ENCODE data around the gene CHST11.

Gene CHST11

GRCh38 chr12:104456417-104456949 is at the start of gene CHST11:
Gene CHST11 (plus strand): TSS chr12:104456948.
- Histone ChIP-seq H3K27ac (ENCODE audit: low read length) (peak within 1 kb of the TSS; percentile 84), H3K4me1 (ENCODE audit: control insufficient read depth in 1 of 2, insufficient read depth in 2 of 2, low read length in 2 of 2) (peaks cover 0 to 4% of the 10 kb centered on the region in 2 donors), H3K4me3 (ENCODE audit: low read depth in 1 of 2, low read length in 2 of 2) (peak within 1 kb of the TSS; percentile 73 to 97), H3K36me3 (ENCODE audit: control insufficient read depth in 1 of 2, insufficient read depth in 2 of 2, low read length in 2 of 2) (no peaks in the 10 kb centered on the region), H3K27me3 (ENCODE audit: low read depth, low read length) (no peaks in the 10 kb centered on the region), H3K9me3 (ENCODE audit: control insufficient read depth in 1 of 2, low read length in 2 of 2) (no peaks in the 10 kb centered on the region)

GRCh38 chr12:104407438-104407837 is 49.3 kb upstream of the CHST11 start:
- Histone ChIP-seq H3K36me3 (ENCODE audit: control insufficient read depth in 1 of 2, insufficient read depth in 2 of 2, low read length in 2 of 2) (no peaks in the 10 kb centered on the region), H3K27me3 (ENCODE audit: low read depth, low read length) (no peaks in the 10 kb centered on the region), H3K4me3 (ENCODE audit: low read depth in 1 of 2, low read length in 2 of 2) (no peak overlapping the region), H3K9me3 (ENCODE audit: control insufficient read depth in 1 of 2, low read length in 2 of 2) (peaks cover 0 to 4% of the 10 kb centered on the region in 2 donors), H3K27ac (ENCODE audit: low read length) (no peak overlapping the region), H3K4me1 (ENCODE audit: control insufficient read depth in 1 of 2, insufficient read depth in 2 of 2, low read length in 2 of 2) (no peaks in the 10 kb centered on the region)

DNA sequence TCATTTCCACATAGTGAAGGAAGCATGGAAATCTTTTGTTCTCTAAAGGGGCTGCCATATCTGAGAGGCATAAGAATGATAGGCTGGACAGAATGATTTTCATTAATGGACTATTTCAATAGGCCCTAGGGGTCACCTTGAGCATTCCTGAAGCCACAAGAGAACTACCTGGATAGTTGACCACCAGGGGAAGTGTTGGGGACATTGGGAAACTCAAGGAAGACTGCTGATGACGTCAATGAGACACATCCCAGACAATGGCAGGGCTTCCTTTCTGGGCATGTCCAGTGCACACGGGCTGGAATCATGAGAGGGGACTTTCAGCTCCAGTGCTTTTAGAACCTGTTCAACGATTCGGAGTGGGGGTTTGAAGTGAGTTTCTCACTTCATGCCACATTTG is 48.8 kb upstream of the CHST11 start:
- no peak overlapping the region for H3K4me3 ChIP-seq (ENCODE audit: low read depth in 1 of 2, low read length in 2 of 2)
- H3K4me1 ChIP-seq (ENCODE audit: control insufficient read depth in 1 of 2, insufficient read depth in 2 of 2, low read length in 2 of 2): no peaks in the 10 kb centered on the region
- peaks cover 0 to 4% of the 10 kb centered on the region in 2 donors for H3K9me3 ChIP-seq (ENCODE audit: control insufficient read depth in 1 of 2, low read length in 2 of 2)
- no peaks in the 10 kb centered on the region for H3K27me3 ChIP-seq (ENCODE audit: low read depth, low read length)
- H3K27ac ChIP-seq (ENCODE audit: low read length): no peak overlapping the region
- H3K36me3 ChIP-seq (ENCODE audit: control insufficient read depth in 1 of 2, insufficient read depth in 2 of 2, low read length in 2 of 2): no peaks in the 10 kb centered on the region

DNA sequence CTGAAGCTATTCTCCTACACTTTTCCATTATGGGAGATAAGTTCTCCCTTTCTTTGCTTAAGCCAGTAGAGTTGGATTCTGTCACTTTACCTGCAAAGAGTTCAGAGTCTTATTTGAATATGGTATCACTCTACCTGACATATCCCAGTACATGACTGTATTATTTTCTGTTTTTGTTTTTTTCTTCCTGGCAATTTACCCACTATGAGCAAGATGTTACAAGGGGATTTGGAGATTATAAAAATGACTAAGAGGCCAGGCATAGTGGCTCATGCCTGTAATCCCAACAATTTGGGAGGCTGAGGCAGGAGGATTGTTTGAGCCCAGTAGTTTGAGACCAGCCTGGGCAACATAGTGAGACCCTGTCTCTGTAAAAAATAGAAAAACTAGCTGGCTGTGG is 46.4 kb upstream of the CHST11 start:
- no peaks in the 10 kb centered on the region for H3K36me3 ChIP-seq (ENCODE audit: control insufficient read depth in 1 of 2, insufficient read depth in 2 of 2, low read length in 2 of 2)
- peaks cover 0 to 4% of the 10 kb centered on the region in 2 donors for H3K9me3 ChIP-seq (ENCODE audit: control insufficient read depth in 1 of 2, low read length in 2 of 2)
- no peak overlapping the region for H3K4me3 ChIP-seq (ENCODE audit: low read depth in 1 of 2, low read length in 2 of 2)
- H3K4me1 ChIP-seq (ENCODE audit: control insufficient read depth in 1 of 2, insufficient read depth in 2 of 2, low read length in 2 of 2): no peaks in the 10 kb centered on the region
- no peaks in the 10 kb centered on the region for H3K27me3 ChIP-seq (ENCODE audit: low read depth, low read length)
- no peak overlapping the region for H3K27ac ChIP-seq (ENCODE audit: low read length)

DNA sequence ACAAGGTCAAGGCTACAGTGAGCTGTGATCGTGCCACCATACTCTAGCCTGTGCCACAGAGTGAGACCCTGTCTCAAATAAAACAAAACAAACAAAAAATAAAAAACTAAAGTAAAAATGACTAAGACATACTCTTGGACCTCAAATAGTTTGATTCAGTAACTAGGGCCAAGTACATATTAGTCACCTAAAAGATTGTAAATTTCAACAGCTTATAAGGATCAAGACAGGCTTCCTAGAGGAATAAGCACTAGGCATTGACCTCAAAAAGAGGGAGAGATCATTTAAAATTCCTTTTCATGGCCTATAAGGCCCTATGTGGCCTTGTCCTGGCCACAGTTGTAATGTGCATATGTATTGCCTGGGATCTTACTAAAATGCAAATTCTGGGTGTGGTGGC is 46.0 kb upstream of the CHST11 start:
- H3K4me3 ChIP-seq (ENCODE audit: low read depth in 1 of 2, low read length in 2 of 2): no peak overlapping the region
- H3K27ac ChIP-seq (ENCODE audit: low read length): no peak overlapping the region
- H3K9me3 ChIP-seq (ENCODE audit: control insufficient read depth in 1 of 2, low read length in 2 of 2): peaks cover 0 to 4% of the 10 kb centered on the region in 2 donors
- H3K27me3 ChIP-seq (ENCODE audit: low read depth, low read length): no peaks in the 10 kb centered on the region
- no peaks in the 10 kb centered on the region for H3K36me3 ChIP-seq (ENCODE audit: control insufficient read depth in 1 of 2, insufficient read depth in 2 of 2, low read length in 2 of 2)
- no peaks in the 10 kb centered on the region for H3K4me1 ChIP-seq (ENCODE audit: control insufficient read depth in 1 of 2, insufficient read depth in 2 of 2, low read length in 2 of 2)

GRCh38 chr12:104411826-104412641 is 44.7 kb upstream of the CHST11 start:
- Histone ChIP-seq H3K4me1 (ENCODE audit: control insufficient read depth in 1 of 2, insufficient read depth in 2 of 2, low read length in 2 of 2) (no peaks in the 10 kb centered on the region), H3K9me3 (ENCODE audit: control insufficient read depth in 1 of 2, low read length in 2 of 2) (no peaks in the 10 kb centered on the region), H3K27ac (ENCODE audit: low read length) (no peak overlapping the region), H3K4me3 (ENCODE audit: low read depth in 1 of 2, low read length in 2 of 2) (no peak overlapping the region), H3K27me3 (ENCODE audit: low read depth, low read length) (no peaks in the 10 kb centered on the region), H3K36me3 (ENCODE audit: control insufficient read depth in 1 of 2, insufficient read depth in 2 of 2, low read length in 2 of 2) (no peaks in the 10 kb centered on the region)

GRCh38 chr12:104412681-104413080 is 44.1 kb upstream of the CHST11 start:
- Histone ChIP-seq H3K9me3 (ENCODE audit: control insufficient read depth in 1 of 2, low read length in 2 of 2) (no peaks in the 10 kb centered on the region), H3K27ac (ENCODE audit: low read length) (no peak overlapping the region), H3K4me1 (ENCODE audit: control insufficient read depth in 1 of 2, insufficient read depth in 2 of 2, low read length in 2 of 2) (no peaks in the 10 kb centered on the region), H3K36me3 (ENCODE audit: control insufficient read depth in 1 of 2, insufficient read depth in 2 of 2, low read length in 2 of 2) (no peaks in the 10 kb centered on the region), H3K27me3 (ENCODE audit: low read depth, low read length) (no peaks in the 10 kb centered on the region), H3K4me3 (ENCODE audit: low read depth in 1 of 2, low read length in 2 of 2) (no peak overlapping the region)

DNA sequence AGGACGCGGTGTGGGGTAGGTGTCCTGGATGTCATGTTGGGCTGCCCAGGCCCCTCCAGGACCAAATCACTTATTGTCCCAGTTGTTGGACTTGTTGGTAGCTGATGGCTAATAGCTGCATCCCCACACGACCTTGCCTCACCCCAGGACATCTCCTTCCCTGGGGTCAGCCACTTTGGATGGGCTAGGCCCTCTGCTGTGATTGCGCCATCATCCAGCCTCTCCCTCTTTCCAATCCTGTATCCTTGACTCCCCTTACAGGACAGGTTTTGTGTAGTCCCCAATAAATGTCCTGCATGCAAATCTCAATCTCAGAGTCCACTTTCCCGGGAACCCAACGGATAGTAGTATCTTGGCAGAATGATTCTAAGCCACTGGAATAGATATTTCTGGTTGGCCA is 43.4 kb upstream of the CHST11 start:
- no peaks in the 10 kb centered on the region for H3K36me3 ChIP-seq (ENCODE audit: control insufficient read depth in 1 of 2, insufficient read depth in 2 of 2, low read length in 2 of 2)
- no peaks in the 10 kb centered on the region for H3K9me3 ChIP-seq (ENCODE audit: control insufficient read depth in 1 of 2, low read length in 2 of 2)
- no peak overlapping the region for H3K4me3 ChIP-seq (ENCODE audit: low read depth in 1 of 2, low read length in 2 of 2)
- no peak overlapping the region for H3K27ac ChIP-seq (ENCODE audit: low read length)
- no peaks in the 10 kb centered on the region for H3K27me3 ChIP-seq (ENCODE audit: low read depth, low read length)
- H3K4me1 ChIP-seq (ENCODE audit: control insufficient read depth in 1 of 2, insufficient read depth in 2 of 2, low read length in 2 of 2): no peaks in the 10 kb centered on the region

GRCh38 chr12:104414581-104415341 is 42.0 kb upstream of the CHST11 start:
- H3K4me3 ChIP-seq (ENCODE audit: low read depth in 1 of 2, low read length in 2 of 2): no peak overlapping the region
- no peaks in the 10 kb centered on the region for H3K27me3 ChIP-seq (ENCODE audit: low read depth, low read length)
- no peaks in the 10 kb centered on the region for H3K36me3 ChIP-seq (ENCODE audit: control insufficient read depth in 1 of 2, insufficient read depth in 2 of 2, low read length in 2 of 2)
- H3K9me3 ChIP-seq (ENCODE audit: control insufficient read depth in 1 of 2, low read length in 2 of 2): no peaks in the 10 kb centered on the region
- H3K27ac ChIP-seq (ENCODE audit: low read length): no peak overlapping the region
- no peaks in the 10 kb centered on the region for H3K4me1 ChIP-seq (ENCODE audit: control insufficient read depth in 1 of 2, insufficient read depth in 2 of 2, low read length in 2 of 2)

- H3K4me1 ChIP-seq (ENCODE audit: control insufficient read depth in 1 of 2, insufficient read depth in 2 of 2, low read length in 2 of 2): no peaks in the 10 kb centered on the region
- H3K4me3 ChIP-seq (ENCODE audit: low read depth in 1 of 2, low read length in 2 of 2): no peak overlapping the region
- no peaks in the 10 kb centered on the region for H3K36me3 ChIP-seq (ENCODE audit: control insufficient read depth in 1 of 2, insufficient read depth in 2 of 2, low read length in 2 of 2)
- no peak overlapping the region for H3K27ac ChIP-seq (ENCODE audit: low read length)
- no peaks in the 10 kb centered on the region for H3K9me3 ChIP-seq (ENCODE audit: control insufficient read depth in 1 of 2, low read length in 2 of 2)
- H3K27me3 ChIP-seq (ENCODE audit: low read depth, low read length): no peaks in the 10 kb centered on the region
Measured at GRCh38 chr12:104415342-104415980, 41.3 kb upstream of the CHST11 start.

GRCh38 chr12:104416136-104416535 is 40.6 kb upstream of the CHST11 start:
- no peaks in the 10 kb centered on the region for H3K36me3 ChIP-seq (ENCODE audit: control insufficient read depth in 1 of 2, insufficient read depth in 2 of 2, low read length in 2 of 2)
- no peaks in the 10 kb centered on the region for H3K9me3 ChIP-seq (ENCODE audit: control insufficient read depth in 1 of 2, low read length in 2 of 2)
- no peak overlapping the region for H3K27ac ChIP-seq (ENCODE audit: low read length)
- H3K27me3 ChIP-seq (ENCODE audit: low read depth, low read length): no peaks in the 10 kb centered on the region
- no peaks in the 10 kb centered on the region for H3K4me1 ChIP-seq (ENCODE audit: control insufficient read depth in 1 of 2, insufficient read depth in 2 of 2, low read length in 2 of 2)
- H3K4me3 ChIP-seq (ENCODE audit: low read depth in 1 of 2, low read length in 2 of 2): no peak overlapping the region
